Smooth muscle cell (in vitro differentiated cells): ENCODE measurements around the gene DENND1A. TPM values are rescaled to one million over a fixed set of nuclear protein-coding genes. Genes with fewer than 3 reads are reported as not detected.

Source experiments
- DNase-seq: peaks from one replicate; lab custom pipeline; 2025; ENCODE audit not compliant: unreplicated experiment; lab: John Stamatoyannopoulos, UW
- H2AFZ ChIP-seq: fragments of 200-600 bp; sonication (generic); 2 replicates; pipeline ENCODE4 v1.6.0; 2016; ENCODE audit warnings: antibody characterized with exemption, low read depth, mild to moderate bottlenecking
- H3F3A ChIP-seq: fragments of 200-600 bp; sonication (generic); 2 replicates; pipeline ENCODE4 v1.6.0; 2017; ENCODE audit warnings: antibody characterized with exemption, low read depth
- H3K27ac ChIP-seq: fragments of 200-600 bp; sonication (generic); 2 replicates; pipeline ENCODE4 v1.5.1; 2016; ENCODE audit warnings: low read depth, mild to moderate bottlenecking
- H3K27me3 ChIP-seq: fragments of 200-600 bp; sonication (generic); 2 replicates; pipeline ENCODE4 v1.6.1; 2016; ENCODE audit warnings: low read depth, mild to moderate bottlenecking
- H3K36me3 ChIP-seq: fragments of 200-600 bp; sonication (generic); 2 replicates; pipeline ENCODE4 v1.5.1; 2016; ENCODE audit warnings: low read depth
- H3K4me1 ChIP-seq: fragments of 200-600 bp; sonication (generic); 2 replicates; pipeline ENCODE4 v1.5.1; 2016; ENCODE audit warnings: low read depth
- H3K4me2 ChIP-seq: fragments of 200-600 bp; sonication (generic); 2 replicates; pipeline ENCODE4 v1.6.0; 2016; ENCODE audit warnings: mild to moderate bottlenecking
- H3K4me3 ChIP-seq: fragments of 200-600 bp; sonication (generic); 2 replicates; pipeline ENCODE4 v1.5.1; 2016; ENCODE audit warnings: mild to moderate bottlenecking
- H3K79me2 ChIP-seq: fragments of 200-600 bp; sonication (generic); 2 replicates; pipeline ENCODE4 v1.6.0; 2016; ENCODE audit warnings: low read depth, mild to moderate bottlenecking
- H3K9ac ChIP-seq: fragments of 200-600 bp; sonication (generic); 2 replicates; pipeline ENCODE4 v1.6.0; 2016; ENCODE audit warnings: low read depth
- H3K9me3 ChIP-seq: fragments of 200-600 bp; sonication (generic); replicated peaks from 2 replicates; pipeline ENCODE4 v1.5.1; 2016; ENCODE audit warnings: low read depth
- H4K20me1 ChIP-seq: fragments of 200-600 bp; sonication (generic); 2 replicates; pipeline ENCODE4 v1.6.0; 2016; ENCODE audit warnings: low read depth
- WGBS: methylation state at CpG from one replicate; pipeline ENCODE4 v1.1.7; 2016; ENCODE audit warnings: low lambda C conversion rate; 5-methylcytosine and 5-hydroxymethylcytosine counted together
- polyA plus RNA-seq: library from polyadenylated mRNA; unstranded; fragments of >200 nt; fragmentation: Nextera tagmentation; extraction: Ambion mirVana; gene quantifications from 2 replicates; pipeline ENCODE4 v1.2.1, GENCODE V29; 2016
- total RNA-seq: library from RNA; depleted of rRNA; stranded (reverse); fragments of >200 nt; gene quantifications from 2 replicates; pipeline ENCODE4 v1.2.3, GENCODE V29; 2014
- TF ChIP-seq, protein P1 (sequence below): fragments of 200-600 bp; sonication (generic); IDR thresholded peaks from 2 replicates; pipeline ENCODE4 v1.5.1; 2017; ENCODE audit warnings: borderline replicate concordance, mild to moderate bottlenecking, antibody characterized with exemption; ENCODE audit not compliant: insufficient read depth, poor library complexity, severe bottlenecking

DENND1A gene
- total and polyA plus RNA-seq, 2 experiments from 2014 or later, result 8.1 to 20.2 TPM

GRCh38 chr9:123482295-123482968 lies 447.5 kb downstream of the DENND1A start:
- 97% methylated on average over 3 of the region's 3 CpGs for WGBS
- H3K4me2 ChIP-seq, result no peak overlapping the region
- H3K36me3 ChIP-seq, result no peaks in the 10 kb centered on the region
- H3K27me3 ChIP-seq, result no peaks in the 10 kb centered on the region
- H3K79me2 ChIP-seq, result no peaks in the 10 kb centered on the region
- no peak overlapping the region for H3K27ac ChIP-seq
- no peaks in the 10 kb centered on the region for H3K4me1 ChIP-seq
- no peaks in the 10 kb centered on the region for H4K20me1 ChIP-seq
- H2AFZ ChIP-seq, result no peak overlapping the region
- no peak overlapping the region for H3K4me3 ChIP-seq
- no peak for DNase-seq
- no peaks in the 10 kb centered on the region for H3K9me3 ChIP-seq
- H3K9ac ChIP-seq, result no peak overlapping the region
- H3F3A ChIP-seq, result no peaks in the 10 kb centered on the region
- TF ChIP-seq, protein P1, sequence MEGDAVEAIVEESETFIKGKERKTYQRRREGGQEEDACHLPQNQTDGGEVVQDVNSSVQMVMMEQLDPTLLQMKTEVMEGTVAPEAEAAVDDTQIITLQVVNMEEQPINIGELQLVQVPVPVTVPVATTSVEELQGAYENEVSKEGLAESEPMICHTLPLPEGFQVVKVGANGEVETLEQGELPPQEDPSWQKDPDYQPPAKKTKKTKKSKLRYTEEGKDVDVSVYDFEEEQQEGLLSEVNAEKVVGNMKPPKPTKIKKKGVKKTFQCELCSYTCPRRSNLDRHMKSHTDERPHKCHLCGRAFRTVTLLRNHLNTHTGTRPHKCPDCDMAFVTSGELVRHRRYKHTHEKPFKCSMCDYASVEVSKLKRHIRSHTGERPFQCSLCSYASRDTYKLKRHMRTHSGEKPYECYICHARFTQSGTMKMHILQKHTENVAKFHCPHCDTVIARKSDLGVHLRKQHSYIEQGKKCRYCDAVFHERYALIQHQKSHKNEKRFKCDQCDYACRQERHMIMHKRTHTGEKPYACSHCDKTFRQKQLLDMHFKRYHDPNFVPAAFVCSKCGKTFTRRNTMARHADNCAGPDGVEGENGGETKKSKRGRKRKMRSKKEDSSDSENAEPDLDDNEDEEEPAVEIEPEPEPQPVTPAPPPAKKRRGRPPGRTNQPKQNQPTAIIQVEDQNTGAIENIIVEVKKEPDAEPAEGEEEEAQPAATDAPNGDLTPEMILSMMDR, result no peak

- Histone ChIP-seq H3K4me1 (no peaks in the 10 kb centered on the region), H3K27me3 (no peaks in the 10 kb centered on the region), H3K27ac (no peak overlapping the region), H3K36me3 (no peaks in the 10 kb centered on the region), H3K9ac (no peak overlapping the region), H2AFZ (no peak overlapping the region), H3K4me3 (no peak overlapping the region), H3K9me3 (no peaks in the 10 kb centered on the region), H3K4me2 (no peak overlapping the region), H4K20me1 (no peaks in the 10 kb centered on the region), H3F3A (no peaks in the 10 kb centered on the region), H3K79me2 (no peaks in the 10 kb centered on the region)
- TF ChIP-seq, protein P1, result no peak
- DNase-seq, result no peak
- 89% methylated on average over 10 of the region's 10 CpGs for WGBS
These were observed 448.6 kb downstream of the DENND1A start for GRCh38 chr9:123481209-123481865.

- no peak overlapping the region for H3K4me3 ChIP-seq
- WGBS, result 89% methylated on average over 8 of the region's 8 CpGs
- TF ChIP-seq, protein P1, result no peak
- H3K4me2 ChIP-seq, result no peak overlapping the region
- H3K9me3 ChIP-seq, result no peaks in the 10 kb centered on the region
- H3F3A ChIP-seq, result no peaks in the 10 kb centered on the region
- no peaks in the 10 kb centered on the region for H3K27me3 ChIP-seq
- H3K36me3 ChIP-seq, result no peaks in the 10 kb centered on the region
- no peak for DNase-seq
- no peak overlapping the region for H2AFZ ChIP-seq
- H3K9ac ChIP-seq, result no peak overlapping the region
- no peaks in the 10 kb centered on the region for H3K4me1 ChIP-seq
- H3K79me2 ChIP-seq, result no peaks in the 10 kb centered on the region
- no peaks in the 10 kb centered on the region for H4K20me1 ChIP-seq
- no peak overlapping the region for H3K27ac ChIP-seq
These were observed 449.1 kb downstream of the DENND1A start for GRCh38 chr9:123480791-123481190.
